Activated CD4-positive, alpha-beta T cell treated with anti-CD3 and anti-CD28 coated beads for 1 hour (primary cell): ENCODE measurements around the gene CCDC40.
A peak's percentile ranks its signal among the peaks of the same experiment; 100 is the strongest.

Source experiments
- DNase-seq: peaks from one replicate; pipeline ENCODE4 v3.0.0-alpha.2; 2020

Gene CCDC40

DNA sequence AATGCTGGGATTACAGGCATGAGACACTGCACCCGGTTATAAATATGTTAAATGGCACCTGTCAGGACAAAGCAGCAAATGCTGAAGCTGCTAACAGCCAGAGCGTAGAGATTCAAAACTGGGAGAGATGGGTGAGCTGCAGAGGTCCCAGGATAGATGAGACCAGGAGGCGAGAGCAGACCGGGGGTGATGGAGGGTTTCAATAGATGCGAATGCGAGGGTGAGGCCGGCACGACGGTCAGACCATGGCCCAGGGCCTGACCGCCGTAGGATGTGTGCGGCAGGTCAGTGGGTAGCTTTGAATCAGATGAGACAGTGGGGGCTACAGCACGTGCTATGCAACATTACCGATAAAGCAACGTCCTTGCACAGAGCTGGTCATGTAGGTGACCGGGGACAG lies 14.3 kb downstream of the CCDC40 start:
- no peak for DNase-seq

DNA sequence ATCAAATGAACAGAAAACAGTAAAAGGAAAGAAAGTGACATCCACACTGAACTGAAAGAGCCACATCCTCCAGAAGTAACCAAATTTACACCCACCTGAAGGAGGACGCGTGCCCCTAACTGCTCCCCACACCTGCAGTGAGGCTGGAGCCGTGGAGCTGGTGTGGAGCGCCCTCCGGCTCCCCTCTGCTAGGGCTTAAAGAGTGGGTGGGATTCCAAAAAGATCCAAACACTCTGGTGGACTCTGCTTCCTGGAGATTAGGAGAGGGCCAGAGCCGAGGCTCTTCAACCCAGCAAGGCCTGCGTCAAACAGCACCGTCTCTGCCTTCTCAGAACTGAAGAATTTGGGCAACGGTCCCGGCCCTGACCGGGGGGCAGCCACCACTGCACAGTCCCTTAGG lies 15.2 kb downstream of the CCDC40 start:
- no peak for DNase-seq

DNA sequence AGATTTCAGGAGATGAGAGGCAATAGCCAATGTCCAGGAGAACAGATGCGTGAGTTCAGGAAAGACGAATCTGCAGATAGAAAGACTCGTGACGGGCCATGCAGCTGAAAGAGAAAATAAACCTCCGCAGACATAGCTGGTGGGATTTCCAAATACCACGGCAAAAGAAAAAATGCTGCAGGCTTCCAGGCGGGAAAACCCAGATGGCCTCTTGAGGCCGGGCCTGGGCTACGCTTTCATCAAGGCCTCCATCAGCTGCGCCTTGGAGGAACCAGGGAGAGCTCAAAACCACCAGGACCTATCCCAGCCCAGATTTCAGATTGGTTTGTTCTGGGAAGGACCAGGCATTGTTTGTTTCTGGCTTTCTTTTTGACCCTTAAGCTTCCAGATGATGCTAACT lies 16.7 kb downstream of the CCDC40 start:
- DNase-seq = no peak

- DNase-seq = no peak
Measured at GRCh38 chr17:80055597-80055996, 19.2 kb downstream of the CCDC40 start.

GRCh38 chr17:80058311-80058955 lies 22.0 kb downstream of the CCDC40 start:
- no peak for DNase-seq

GRCh38 chr17:80060644-80061043 lies 24.2 kb downstream of the CCDC40 start:
- DNase-seq = no peak

- DNase-seq = no peak
Measured at GRCh38 chr17:80061421-80061820, 25.0 kb downstream of the CCDC40 start.

DNA sequence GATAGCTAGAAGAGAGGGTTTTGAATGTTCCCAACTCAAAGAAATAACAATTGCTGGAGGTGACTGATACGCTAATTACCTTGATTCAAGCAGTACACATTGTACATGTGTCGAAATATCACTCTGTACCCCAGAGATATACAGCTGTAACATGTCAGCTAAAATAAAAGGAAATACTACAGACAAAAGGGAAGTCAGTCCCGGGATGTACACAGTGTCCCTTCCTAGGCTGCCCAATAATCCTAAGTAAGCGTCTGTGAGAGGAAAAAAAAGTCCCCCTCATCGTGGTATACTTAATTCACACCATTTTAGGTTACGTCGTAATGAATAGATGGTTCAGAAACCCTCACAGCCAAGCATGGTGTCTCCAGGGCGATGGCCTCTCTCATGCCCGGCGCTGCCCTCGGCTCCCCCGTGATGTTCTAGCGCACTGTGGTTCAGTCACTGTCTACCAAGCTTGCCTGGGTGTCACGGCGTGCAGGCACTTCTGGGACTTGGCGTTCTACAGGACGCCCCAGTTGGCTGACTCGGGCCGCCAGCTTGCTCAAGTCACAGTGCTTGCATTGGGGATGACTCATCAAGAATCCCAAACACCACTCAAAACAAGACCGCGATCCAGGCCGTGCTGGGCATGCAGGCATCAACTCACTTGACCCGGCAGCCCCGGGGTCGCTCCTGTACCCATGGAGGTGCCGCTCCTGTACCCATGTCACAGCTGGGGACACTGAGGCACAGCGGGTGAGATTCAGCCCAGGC lies 27.6 kb downstream of the CCDC40 start:
- DNase-seq = no peak

DNA sequence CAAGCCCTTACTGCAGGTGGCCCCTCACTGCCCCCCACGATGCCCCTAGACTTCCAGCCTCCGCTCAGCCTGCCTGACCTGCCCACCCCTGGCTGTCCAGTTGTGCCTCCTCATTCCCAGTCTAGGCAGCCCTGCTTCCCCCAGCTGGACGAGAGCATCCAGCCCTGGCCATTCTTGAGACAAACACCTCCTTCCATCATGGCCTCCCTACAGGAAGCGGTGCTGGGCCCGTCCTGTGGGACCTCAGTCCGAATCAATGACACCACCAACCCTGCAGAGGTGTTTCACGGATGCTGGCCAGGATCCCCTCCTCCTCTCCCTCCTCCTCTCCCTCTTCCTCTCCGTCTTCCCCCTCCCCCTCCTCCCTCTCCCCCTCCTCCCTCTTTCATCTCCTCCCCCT lies 28.3 kb downstream of the CCDC40 start:
- no peak for DNase-seq

- no peak for DNase-seq
Measured at GRCh38 chr17:80065478-80066170, 29.2 kb downstream of the CCDC40 start.

DNA sequence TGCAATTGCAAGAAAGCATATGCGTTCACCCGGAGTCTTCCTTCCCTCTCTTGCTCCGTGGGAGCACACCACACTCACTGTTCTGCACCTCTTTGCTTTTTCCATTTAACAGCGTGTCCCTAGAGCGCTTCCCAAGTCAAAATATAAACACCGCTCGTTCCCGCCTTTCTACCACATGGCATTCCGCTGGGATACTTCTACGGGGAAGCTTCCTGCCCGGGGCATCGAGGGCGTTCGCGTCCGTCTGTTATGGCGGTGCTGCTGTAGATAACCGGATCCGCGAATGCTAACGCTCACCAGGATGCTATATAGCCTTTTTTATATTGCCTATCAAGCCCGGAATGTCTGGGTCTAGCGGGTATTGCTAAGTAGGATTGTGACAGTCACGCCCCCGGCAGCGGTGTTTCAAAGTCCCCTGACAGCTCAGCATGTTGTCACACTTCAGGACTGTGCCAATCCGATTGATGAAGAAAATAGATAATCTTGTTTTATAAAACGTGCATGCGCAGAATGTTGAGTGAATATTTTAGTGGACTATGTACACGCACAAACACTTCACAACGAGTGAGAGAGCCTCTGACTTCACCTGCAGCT lies 31.0 kb downstream of the CCDC40 start:
- DNase-seq = no peak

GRCh38 chr17:80068301-80069222 lies 32.1 kb downstream of the CCDC40 start:
- DNase-seq = no peak

DNA sequence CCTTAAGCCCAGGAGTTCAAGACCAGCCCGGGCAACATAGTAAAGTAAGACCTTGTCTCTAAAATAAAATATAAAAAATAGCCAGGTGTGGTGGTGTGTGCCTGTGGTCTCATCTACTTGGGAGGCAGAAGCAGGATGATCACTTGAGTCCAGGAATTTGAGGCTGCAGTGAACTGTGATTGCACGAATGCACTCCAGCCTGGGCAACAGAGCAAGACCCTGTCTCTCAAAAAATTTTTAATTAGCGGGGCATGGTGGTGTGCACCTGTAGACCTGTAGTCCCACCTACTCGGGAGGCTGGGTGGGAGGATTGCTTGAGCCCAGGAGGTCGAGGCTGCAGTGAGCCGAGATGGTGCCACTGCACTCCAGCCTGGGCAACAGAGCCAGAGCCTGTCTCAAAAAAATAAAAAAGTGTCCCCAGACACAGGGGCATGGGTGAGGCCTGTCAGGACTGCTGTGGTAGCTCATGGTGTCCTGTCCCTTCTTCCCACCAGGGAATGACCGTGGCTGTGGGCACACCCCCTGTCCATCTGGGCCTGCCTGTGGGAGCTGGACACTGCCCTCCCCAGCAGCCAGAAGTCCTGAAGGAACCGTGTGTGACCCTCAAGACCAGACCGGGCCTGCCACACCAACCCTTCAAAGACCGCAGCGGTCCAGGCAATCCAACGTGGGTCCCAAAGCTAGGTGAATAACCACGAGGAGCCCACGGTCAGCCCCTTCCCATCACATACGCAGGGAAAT lies 34.1 kb downstream of the CCDC40 start:
- DNase-seq = no peak

- no peak for DNase-seq
Measured at GRCh38 chr17:80071116-80071841, 34.8 kb downstream of the CCDC40 start.

- DNase-seq = no peak
Measured at GRCh38 chr17:80072410-80072809, 36.0 kb downstream of the CCDC40 start.

- no peak for DNase-seq
Measured at GRCh38 chr17:80080081-80080480, 43.6 kb downstream of the CCDC40 start.

DNA sequence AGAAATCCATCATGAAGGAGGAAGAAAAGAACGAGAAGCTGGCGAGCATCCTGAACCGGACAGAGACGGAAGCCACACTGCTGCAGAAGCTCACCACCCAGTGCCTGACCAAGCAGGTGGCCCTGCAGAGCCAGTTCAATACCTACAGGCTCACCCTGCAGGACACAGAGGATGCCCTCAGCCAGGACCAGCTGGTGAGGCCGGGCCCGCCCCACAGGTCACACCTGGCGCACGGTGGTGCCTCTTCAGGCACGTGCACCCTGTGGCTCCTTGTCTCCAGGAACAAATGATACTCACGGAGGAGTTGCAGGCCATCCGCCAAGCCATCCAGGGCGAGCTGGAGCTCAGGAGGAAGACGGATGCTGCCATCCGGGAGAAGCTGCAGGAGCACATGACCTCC lies 45.2 kb downstream of the CCDC40 start:
- no peak for DNase-seq

DNA sequence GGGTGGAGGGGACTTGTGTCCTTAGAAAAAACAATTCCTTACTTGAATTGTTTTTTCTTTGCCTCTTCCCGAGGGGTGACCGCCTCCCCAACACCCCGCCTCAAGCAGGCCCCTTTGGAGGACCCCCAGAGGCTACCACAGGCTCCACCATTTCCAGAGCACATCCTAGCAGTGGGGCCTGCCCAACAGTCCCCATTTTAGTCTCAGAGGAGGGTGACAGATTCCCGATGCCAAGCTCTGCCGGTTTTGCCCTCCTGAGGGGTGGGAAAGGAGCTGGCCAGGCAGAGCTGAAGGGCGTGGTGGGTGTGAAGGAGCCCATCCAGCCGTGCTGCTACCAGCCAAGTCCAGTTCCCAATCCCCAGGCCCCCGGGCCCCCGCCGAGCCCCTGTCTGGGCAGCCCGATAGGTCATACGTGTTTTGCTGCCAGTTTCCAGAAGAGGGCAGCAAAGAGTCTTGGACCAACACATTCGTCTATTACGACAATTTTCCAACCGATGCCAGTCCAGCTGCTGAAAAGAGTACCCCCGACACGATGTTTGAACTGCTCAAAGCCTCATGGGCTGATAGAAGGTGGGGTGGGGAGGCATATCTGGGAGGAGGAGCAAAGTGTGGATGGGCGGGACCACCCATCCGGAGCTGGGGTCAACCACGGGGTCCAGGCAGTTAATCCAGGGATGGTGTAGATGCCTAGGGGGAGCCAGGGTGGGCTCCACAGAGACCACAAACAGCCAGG lies 46.1 kb downstream of the CCDC40 start:
- DNase-seq = peak; percentile 40

DNA sequence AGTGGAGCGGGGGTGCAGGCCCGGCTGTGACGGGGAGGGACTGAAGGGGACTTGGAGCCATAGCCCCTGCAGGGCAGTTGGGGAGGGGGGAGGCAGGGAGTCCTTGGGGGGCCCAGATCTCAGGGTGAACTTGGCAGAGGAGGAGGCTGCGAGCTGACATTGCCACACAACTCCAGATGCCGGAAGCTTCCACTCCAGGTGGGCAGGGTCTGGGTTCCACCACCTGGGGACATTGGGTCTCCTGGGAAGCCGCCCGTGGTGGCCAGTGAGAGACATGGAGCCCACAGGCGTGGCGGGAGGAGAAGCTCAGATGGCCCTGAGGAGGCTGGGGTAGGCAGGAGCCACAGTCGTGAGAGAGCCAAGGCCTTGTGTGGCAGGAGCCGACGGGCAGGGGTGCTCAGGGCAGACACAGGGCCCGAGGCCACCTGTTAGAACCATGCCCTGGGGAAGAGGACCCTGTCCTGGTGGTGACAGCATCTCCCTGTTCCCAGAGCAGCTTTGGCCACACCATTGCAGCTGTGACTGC lies 46.8 kb downstream of the CCDC40 start:
- DNase-seq = no peak

- no peak for DNase-seq
Measured at GRCh38 chr17:80084773-80085172, 48.3 kb downstream of the CCDC40 start.
